HCT116 (cell line): Measurements from ENCODE around the gene PEX5.

Experiments
- CTCF ChIP-seq, 3 experiments: fragments of 200-600 bp in 1 of 3; sonication (generic) in 1 of 3; IDR thresholded peaks in 2 of 3; conservative IDR thresholded peaks in 1 of 3; 2 replicates each; pipeline ENCODE4 v1.5.1; 2012 to 2017; ENCODE audit warnings: low read depth in 2 of 3, low read length in 2 of 3, antibody characterized with exemption in 1 of 3, borderline replicate concordance in 1 of 3, control low read depth in 1 of 3, mild to moderate bottlenecking in 1 of 3, mixed read lengths in 1 of 3, mixed run types in 1 of 3, moderate library complexity in 1 of 3; ENCODE audit not compliant: insufficient read depth in 1 of 3
- EZH2 ChIP-seq: fragments of 200-600 bp; sonication (generic); IDR thresholded peaks from 2 replicates; pipeline ENCODE4 v1.6.1; 2017; ENCODE audit warnings: antibody characterized with exemption, mixed run types
- JUND ChIP-seq: IDR thresholded peaks from 2 replicates; pipeline ENCODE4 v1.6.1; 2012
- POLR2A ChIP-seq: IDR thresholded peaks from 2 replicates; pipeline ENCODE4 v1.7.0; 2011; ENCODE audit warnings: borderline replicate concordance; ENCODE audit not compliant: insufficient read depth, insufficient read length; ENCODE audit errors: extremely low read depth
- RAD21 ChIP-seq: IDR thresholded peaks from 2 replicates; pipeline ENCODE4 v1.6.1; 2012; ENCODE audit warnings: low read depth, mild to moderate bottlenecking
- SIN3A ChIP-seq: IDR thresholded peaks from 2 replicates; pipeline ENCODE4 v1.6.1; 2012; ENCODE audit warnings: low read depth
- ZFX ChIP-seq: fragments of 450-650 bp; IDR thresholded peaks from 2 replicates; pipeline ENCODE4 v1.6.1; 2017

GRCh38 chr12:7205091-7205490 is 15.6 kb downstream of the PEX5 start:
- TF ChIP-seq SIN3A: no peak
- no peak for TF ChIP-seq EZH2
- no peak for TF ChIP-seq POLR2A
- no peak for TF ChIP-seq JUND
- TF ChIP-seq RAD21: no peak
- TF ChIP-seq CTCF (IDR thresholded peaks at IDR 0.05 in 2 of 3, conservative IDR thresholded peaks at IDR 0.05 in 1 of 3; ENCODE audit: borderline replicate concordance in 1 of 3, insufficient read depth in 1 of 3, low read depth in 2 of 3, low read length in 2 of 3): no peak
- TF ChIP-seq ZFX: no peak
